HCT116 (cell line): ENCODE results near the gene NIBAN1.

Experiments
- CTCF ChIP-seq, 3 experiments: fragments of 200-600 bp in 1 of 3; sonication (generic) in 1 of 3; IDR thresholded peaks in 2 of 3; conservative IDR thresholded peaks in 1 of 3; 2 replicates each; pipeline ENCODE4 v1.5.1; 2012 to 2017; ENCODE audit warnings: low read depth in 2 of 3, low read length in 2 of 3, antibody characterized with exemption in 1 of 3, borderline replicate concordance in 1 of 3, control low read depth in 1 of 3, mild to moderate bottlenecking in 1 of 3, mixed read lengths in 1 of 3, mixed run types in 1 of 3, moderate library complexity in 1 of 3; ENCODE audit not compliant: insufficient read depth in 1 of 3
- EGR1 ChIP-seq: IDR thresholded peaks from 2 replicates; pipeline ENCODE4 v1.6.1; 2012; ENCODE audit warnings: low read depth
- EZH2phosphoT487 ChIP-seq: fragments of 200-600 bp; IDR thresholded peaks from 2 replicates; pipeline ENCODE4 v1.6.1; 2018; ENCODE audit warnings: antibody characterized with exemption, borderline replicate concordance
- JUND ChIP-seq: IDR thresholded peaks from 2 replicates; pipeline ENCODE4 v1.6.1; 2012
- POLR2AphosphoS5 ChIP-seq: IDR thresholded peaks from 2 replicates; pipeline ENCODE4 v1.6.1; 2011; ENCODE audit warnings: mild to moderate bottlenecking, low read depth, low read length, moderate library complexity
- RAD21 ChIP-seq: IDR thresholded peaks from 2 replicates; pipeline ENCODE4 v1.6.1; 2012; ENCODE audit warnings: low read depth, mild to moderate bottlenecking
- REST ChIP-seq: IDR thresholded peaks from 2 replicates; pipeline ENCODE4 v1.6.1; 2012; ENCODE audit warnings: low read depth
- SP1 ChIP-seq: IDR thresholded peaks from 2 replicates; pipeline ENCODE4 v1.6.1; 2012; ENCODE audit warnings: low read depth
- TCF7L2 ChIP-seq: IDR thresholded peaks from 2 replicates; pipeline ENCODE4 v1.7.0; 2011; ENCODE audit warnings: borderline replicate concordance, inconsistent platforms; ENCODE audit not compliant: insufficient read depth, insufficient read length; ENCODE audit errors: extremely low read depth
- YY1 ChIP-seq: IDR thresholded peaks from 2 replicates; pipeline ENCODE4 v1.6.1; 2011; ENCODE audit warnings: low read length, low read depth, moderate library complexity, mild to moderate bottlenecking; ENCODE audit not compliant: insufficient replicate concordance; ENCODE audit errors: extremely low read depth

- no peak for TF ChIP-seq RAD21
- no peak for TF ChIP-seq REST
- no peak for TF ChIP-seq EZH2phosphoT487
- no peak for TF ChIP-seq CTCF (IDR thresholded peaks at IDR 0.05 in 2 of 3, conservative IDR thresholded peaks at IDR 0.05 in 1 of 3; ENCODE audit: borderline replicate concordance in 1 of 3, insufficient read depth in 1 of 3, low read depth in 2 of 3, low read length in 2 of 3)
- TF ChIP-seq POLR2AphosphoS5 = no peak
- TF ChIP-seq TCF7L2 = no peak
- TF ChIP-seq JUND = no peak
- no peak for TF ChIP-seq YY1
- TF ChIP-seq EGR1 = no peak
- TF ChIP-seq SP1 = no peak
Observed at GRCh38 chr1:184959626-184960025, 14.7 kb downstream of the NIBAN1 start.
